Neural cell (in vitro differentiated cells): Measurements from ENCODE around the gene ARHGAP42. TPM values are rescaled to one million over a fixed set of nuclear protein-coding genes. Genes with fewer than 3 reads are reported as not detected.

Experiments
- H2AFZ ChIP-seq: fragments of 200-600, 300-800 bp; sonication (generic), shearing (Covaris generic); 2 replicates; pipeline ENCODE4 v1.6.0; 2014; ENCODE audit warnings: low read depth, mild to moderate bottlenecking, antibody characterized with exemption, low read length, moderate library complexity
- H3F3A ChIP-seq: fragments of 200-600 bp; shearing (Covaris generic); 2 replicates; pipeline ENCODE4 v1.6.1; 2016; ENCODE audit warnings: mild to moderate bottlenecking, moderate library complexity, mixed read lengths, antibody characterized with exemption, low read length; ENCODE audit not compliant: insufficient read depth, poor library complexity, severe bottlenecking
- H3K27ac ChIP-seq: fragments of 200-600, 300-800 bp; sonication (generic), shearing (Covaris generic); 2 replicates; pipeline ENCODE4 v1.5.1; 2014; ENCODE audit warnings: mild to moderate bottlenecking, low read length, moderate library complexity
- H3K27me3 ChIP-seq: fragments of 300-800, 200-600 bp; sonication (generic), shearing (Covaris generic); 2 replicates; pipeline ENCODE4 v1.6.0; 2014; ENCODE audit warnings: mild to moderate bottlenecking, low read depth, low read length, moderate library complexity; ENCODE audit not compliant: insufficient read depth
- H3K36me3 ChIP-seq: fragments of 300-800, 200-600 bp; sonication (generic), shearing (Covaris generic); 2 replicates; pipeline ENCODE4 v1.5.1; 2014; ENCODE audit warnings: mild to moderate bottlenecking, antibody characterized with exemption, low read length, moderate library complexity; ENCODE audit not compliant: insufficient read depth
- H3K4me2 ChIP-seq: fragments of 300-800, 200-600 bp; sonication (generic), shearing (Covaris generic); 2 replicates; pipeline ENCODE4 v1.6.0; 2014; ENCODE audit warnings: mild to moderate bottlenecking, low read length
- H3K4me3 ChIP-seq: fragments of 300-800, 200-600 bp; sonication (generic), shearing (Covaris generic); 2 replicates; pipeline ENCODE4 v1.5.1; 2014; ENCODE audit warnings: mild to moderate bottlenecking, low read length, moderate library complexity
- H3K79me2 ChIP-seq: fragments of 200-600 bp; shearing (Covaris generic); replicated peaks from 2 replicates; pipeline ENCODE4 v1.6.0; 2014; ENCODE audit warnings: mild to moderate bottlenecking, low read length, moderate library complexity; ENCODE audit not compliant: insufficient read depth
- H3K9ac ChIP-seq: fragments of 300-800, 200-600 bp; sonication (generic), shearing (Covaris generic); 2 replicates; pipeline ENCODE4 v1.6.1; 2016; ENCODE audit warnings: mild to moderate bottlenecking, low read length, mixed read lengths
- H3K9me2 ChIP-seq: fragments of 200-600 bp; shearing (Covaris generic); 2 replicates; pipeline ENCODE4 v1.6.1; 2016; ENCODE audit warnings: mild to moderate bottlenecking, low read length, mixed read lengths; ENCODE audit not compliant: insufficient read depth
- H3K9me3 ChIP-seq: fragments of 200-600, 300-800 bp; sonication (generic), shearing (Covaris generic); 2 replicates; pipeline ENCODE4 v1.6.1; 2016; ENCODE audit warnings: mild to moderate bottlenecking, mixed run types, low read length, moderate library complexity, mixed read lengths
- H4K20me1 ChIP-seq: fragments of 200-600 bp; shearing (Covaris generic); 2 replicates; pipeline ENCODE4 v1.6.1; 2016; ENCODE audit warnings: mild to moderate bottlenecking, mixed run types; ENCODE audit not compliant: insufficient read depth
- CTCF ChIP-seq: fragments of 450-650 bp; IDR thresholded peaks from 2 replicates; pipeline ENCODE4 v1.5.1; 2014; ENCODE audit warnings: antibody characterized with exemption, mild to moderate bottlenecking, moderate library complexity; ENCODE audit not compliant: poor library complexity, severe bottlenecking
- EP300 ChIP-seq: fragments of 450-650 bp; conservative IDR thresholded peaks from 2 replicates; pipeline ENCODE4 v1.6.1; 2014; ENCODE audit warnings: antibody characterized with exemption, mild to moderate bottlenecking, moderate library complexity; ENCODE audit not compliant: poor library complexity, severe bottlenecking
- EZH2 ChIP-seq: fragments of 200-600, 300-800 bp; shearing (Covaris generic), sonication (generic); IDR thresholded peaks from 2 replicates; pipeline ENCODE4 v1.6.1; 2014; ENCODE audit warnings: antibody characterized with exemption, low read length, borderline replicate concordance, mild to moderate bottlenecking; ENCODE audit not compliant: insufficient read depth, poor library complexity, severe bottlenecking
- MXI1 ChIP-seq: fragments of 450-650 bp; conservative IDR thresholded peaks from 2 replicates; pipeline ENCODE4 v1.6.1; 2014; ENCODE audit warnings: antibody characterized with exemption, mild to moderate bottlenecking; ENCODE audit not compliant: poor library complexity, severe bottlenecking
- POLR2AphosphoS5 ChIP-seq: IDR thresholded peaks from 2 replicates; pipeline ENCODE4 v1.6.1; 2012
- RAD21 ChIP-seq: fragments of 450-650 bp; conservative IDR thresholded peaks from 2 replicates; pipeline ENCODE4 v1.6.1; 2014; ENCODE audit warnings: antibody characterized with exemption, mild to moderate bottlenecking, moderate library complexity
- SMC3 ChIP-seq: fragments of 450-650 bp; conservative IDR thresholded peaks from 2 replicates; pipeline ENCODE4 v1.6.1; 2014; ENCODE audit warnings: antibody characterized with exemption, mild to moderate bottlenecking, moderate library complexity; ENCODE audit not compliant: poor library complexity
- TAF1 ChIP-seq: IDR thresholded peaks from 2 replicates; pipeline ENCODE4 v1.6.1; 2012; ENCODE audit warnings: low read depth
- polyA plus RNA-seq: library from polyadenylated mRNA; depleted of rRNA; stranded (reverse); fragments of >200 nt; gene quantifications from 2 replicates; pipeline ENCODE4 v1.2.3, GENCODE V29; 2014
- TF ChIP-seq, protein P1 (sequence below): IDR thresholded peaks from 2 replicates; pipeline ENCODE4 v1.6.1; 2012; ENCODE audit warnings: borderline replicate concordance

Gene ARHGAP42
- polyA plus RNA-seq, 1 donor from 2014 or later, result 0.64 TPM

DNA sequence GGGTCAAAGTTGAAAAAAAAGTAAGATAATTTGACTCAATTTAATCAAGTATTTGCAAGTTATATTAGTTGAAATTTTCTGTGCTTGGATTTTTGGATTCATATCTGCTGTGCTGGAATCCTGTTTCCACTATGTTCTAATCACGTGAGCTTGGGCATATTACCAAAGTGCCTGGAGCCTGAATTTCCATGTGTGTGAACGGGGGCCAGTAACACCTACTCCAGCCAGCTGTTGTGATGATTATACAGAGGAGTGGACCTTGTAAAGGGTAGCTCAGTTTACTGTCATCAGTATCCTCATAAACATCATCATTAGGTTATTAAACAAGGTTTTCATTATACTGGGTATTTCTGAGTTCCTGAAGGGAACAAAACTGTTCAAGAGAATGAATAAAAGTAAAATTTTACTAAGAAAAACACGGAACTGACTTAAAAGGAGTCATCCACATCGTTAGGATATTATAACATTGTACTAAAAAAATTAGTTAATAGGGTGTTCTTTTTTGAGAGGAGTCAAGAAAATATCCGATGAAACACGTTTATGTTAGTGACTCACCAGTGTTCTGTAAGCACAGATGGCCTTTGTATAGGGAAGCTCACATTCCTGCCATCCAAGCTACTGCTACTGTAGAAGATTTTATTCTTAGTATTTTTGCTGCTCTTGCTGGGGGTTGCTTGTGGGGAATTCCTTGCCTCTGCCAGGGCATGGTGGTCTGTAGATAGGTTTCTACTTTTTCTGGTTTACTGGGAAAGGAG, 144.1 kb downstream of the ARHGAP42 start:
- Histone ChIP-seq H3K27ac (no peak overlapping the region), H3K9me2 (no peaks in the 10 kb centered on the region), H3K4me3 (no peak overlapping the region), H3K36me3 (no peaks in the 10 kb centered on the region), H4K20me1 (no peaks in the 10 kb centered on the region), H3K4me2 (no peak overlapping the region), H3F3A (no peaks in the 10 kb centered on the region), H3K9me3 (no peaks in the 10 kb centered on the region), H3K79me2 (no peaks in the 10 kb centered on the region), H3K9ac (no peak overlapping the region), H2AFZ (no peak overlapping the region), H3K27me3 (no peaks in the 10 kb centered on the region)
- TF ChIP-seq TAF1 (no peak), EP300 (no peak), CTCF (no peak)
- TF ChIP-seq, protein P1, sequence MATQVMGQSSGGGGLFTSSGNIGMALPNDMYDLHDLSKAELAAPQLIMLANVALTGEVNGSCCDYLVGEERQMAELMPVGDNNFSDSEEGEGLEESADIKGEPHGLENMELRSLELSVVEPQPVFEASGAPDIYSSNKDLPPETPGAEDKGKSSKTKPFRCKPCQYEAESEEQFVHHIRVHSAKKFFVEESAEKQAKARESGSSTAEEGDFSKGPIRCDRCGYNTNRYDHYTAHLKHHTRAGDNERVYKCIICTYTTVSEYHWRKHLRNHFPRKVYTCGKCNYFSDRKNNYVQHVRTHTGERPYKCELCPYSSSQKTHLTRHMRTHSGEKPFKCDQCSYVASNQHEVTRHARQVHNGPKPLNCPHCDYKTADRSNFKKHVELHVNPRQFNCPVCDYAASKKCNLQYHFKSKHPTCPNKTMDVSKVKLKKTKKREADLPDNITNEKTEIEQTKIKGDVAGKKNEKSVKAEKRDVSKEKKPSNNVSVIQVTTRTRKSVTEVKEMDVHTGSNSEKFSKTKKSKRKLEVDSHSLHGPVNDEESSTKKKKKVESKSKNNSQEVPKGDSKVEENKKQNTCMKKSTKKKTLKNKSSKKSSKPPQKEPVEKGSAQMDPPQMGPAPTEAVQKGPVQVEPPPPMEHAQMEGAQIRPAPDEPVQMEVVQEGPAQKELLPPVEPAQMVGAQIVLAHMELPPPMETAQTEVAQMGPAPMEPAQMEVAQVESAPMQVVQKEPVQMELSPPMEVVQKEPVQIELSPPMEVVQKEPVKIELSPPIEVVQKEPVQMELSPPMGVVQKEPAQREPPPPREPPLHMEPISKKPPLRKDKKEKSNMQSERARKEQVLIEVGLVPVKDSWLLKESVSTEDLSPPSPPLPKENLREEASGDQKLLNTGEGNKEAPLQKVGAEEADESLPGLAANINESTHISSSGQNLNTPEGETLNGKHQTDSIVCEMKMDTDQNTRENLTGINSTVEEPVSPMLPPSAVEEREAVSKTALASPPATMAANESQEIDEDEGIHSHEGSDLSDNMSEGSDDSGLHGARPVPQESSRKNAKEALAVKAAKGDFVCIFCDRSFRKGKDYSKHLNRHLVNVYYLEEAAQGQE, result no peak

- TF ChIP-seq, protein P1, result no peak
- TF ChIP-seq POLR2AphosphoS5 (no peak), TAF1 (no peak), SMC3 (no peak), EZH2 (no peak), EP300 (no peak), MXI1 (no peak), RAD21 (no peak), CTCF (no peak)
- no peaks in the 10 kb centered on the region for H3K27me3 ChIP-seq
- no peaks in the 10 kb centered on the region for H3K36me3 ChIP-seq
- H3K9me2 ChIP-seq, result no peaks in the 10 kb centered on the region
- no peak overlapping the region for H3K4me3 ChIP-seq
- no peaks in the 10 kb centered on the region for H4K20me1 ChIP-seq
- H3K79me2 ChIP-seq, result no peaks in the 10 kb centered on the region
- no peaks in the 10 kb centered on the region for H3K9me3 ChIP-seq
- no peak overlapping the region for H3K27ac ChIP-seq
- H2AFZ ChIP-seq, result no peak overlapping the region
- H3F3A ChIP-seq, result no peaks in the 10 kb centered on the region
- no peak overlapping the region for H3K4me2 ChIP-seq
- no peak overlapping the region for H3K9ac ChIP-seq
These were observed 144.9 kb downstream of the ARHGAP42 start for GRCh38 chr11:100831929-100832494.
